Activated naive CD4-positive, alpha-beta T cell treated with anti-CD3 and anti-CD28 coated beads, Interleukin-2, amount 50 U/mL, for 16 hours (primary cell): ENCODE data around the gene CYTL1.
"Not testable (repeated sequence)": the region's sequence is repeated elsewhere in the genome, so short reads cannot be mapped to it uniquely, and the experiment has no call there.

Experiments
- DNase-seq: peaks from one replicate; pipeline ENCODE4 v3.0.0-alpha.2; 2020

Gene CYTL1

GRCh38 chr4:5032813-5033212 is 13.6 kb upstream of the CYTL1 start:
- no peak for DNase-seq

GRCh38 chr4:5030927-5031326 is 11.7 kb upstream of the CYTL1 start:
- no peak for DNase-seq

- DNase-seq, result no peak
Observed at GRCh38 chr4:5030221-5030620, 11.0 kb upstream of the CYTL1 start.

GRCh38 chr4:5029447-5029846 is 10.2 kb upstream of the CYTL1 start:
- no peak for DNase-seq

GRCh38 chr4:5028480-5028879 is 9.2 kb upstream of the CYTL1 start:
- no peak for DNase-seq

GRCh38 chr4:5027346-5027745 is 8.1 kb upstream of the CYTL1 start:
- no peak for DNase-seq

- no peak for DNase-seq
Observed at GRCh38 chr4:5026371-5026770, 7.1 kb upstream of the CYTL1 start.

GRCh38 chr4:5024673-5025072 is 5.4 kb upstream of the CYTL1 start:
- DNase-seq, result no peak

- DNase-seq, result no peak
Observed at GRCh38 chr4:5021546-5021945, 2.3 kb upstream of the CYTL1 start.

- DNase-seq, result no peak
Observed at GRCh38 chr4:5020341-5020740, 1.1 kb upstream of the CYTL1 start.

GRCh38 chr4:5019796-5020195 is 538 bp upstream of the CYTL1 start:
- DNase-seq, result no peak

- no peak for DNase-seq
Observed at GRCh38 chr4:5018603-5019002, 655 bp downstream of the CYTL1 start.

- DNase-seq, result no peak
Observed at GRCh38 chr4:5018096-5018495, 1.2 kb downstream of the CYTL1 start.

GRCh38 chr4:5014007-5014682 is 5.1 kb downstream of the CYTL1 start:
- no peak for DNase-seq

GRCh38 chr4:5012958-5013357 is 6.3 kb downstream of the CYTL1 start:
- DNase-seq, result no peak

- no peak for DNase-seq
Observed at GRCh38 chr4:5012244-5012898, 6.9 kb downstream of the CYTL1 start.

GRCh38 chr4:5010984-5011383 is 8.3 kb downstream of the CYTL1 start:
- DNase-seq, result no peak

GRCh38 chr4:5009796-5010195 is 9.5 kb downstream of the CYTL1 start:
- DNase-seq, result no peak

- not testable (repeated sequence) for DNase-seq
Observed at GRCh38 chr4:5006932-5007331, 12.3 kb downstream of the CYTL1 start.

GRCh38 chr4:5004496-5004895 is 14.8 kb downstream of the CYTL1 start:
- DNase-seq, result no peak

- no peak for DNase-seq
Observed at GRCh38 chr4:5003918-5004317, 15.3 kb downstream of the CYTL1 start.

- no peak for DNase-seq
Observed at GRCh38 chr4:5003372-5003857, 15.8 kb downstream of the CYTL1 start.

GRCh38 chr4:5001641-5002040 is 17.6 kb downstream of the CYTL1 start:
- not testable (repeated sequence) for DNase-seq

GRCh38 chr4:4996935-4997334 is 22.3 kb downstream of the CYTL1 start:
- not testable (repeated sequence) for DNase-seq

GRCh38 chr4:4995908-4996265 is 23.4 kb downstream of the CYTL1 start:
- DNase-seq, result no peak
